ENCODE data around the gene RWDD3.

Gene RWDD3

GRCh38 chr1:95230768-95231191 lies 3.2 kb upstream of the RWDD3 start:
- Histone ChIP-seq H3K4me2 (ENCODE audit: low read depth, low read length, poor library complexity, severe bottlenecking) (no peak overlapping the region), H3K9ac (ENCODE audit: low read length) (no peak overlapping the region), H3K9me2 (replicated peaks; ENCODE audit: insufficient read depth, low read length) (no peaks in the 10 kb centered on the region), H3F3A (ENCODE audit: insufficient read depth) (no peaks in the 10 kb centered on the region), H3K27ac (ENCODE audit: low read depth, low read length) (no peak overlapping the region), H3K9me3 (ENCODE audit: insufficient read depth, low read length) (no peaks in the 10 kb centered on the region), H3K27me3 (ENCODE audit: low read length) (no peaks in the 10 kb centered on the region), H4K20me1 (ENCODE audit: low read depth, low read length) (no peaks in the 10 kb centered on the region), H2AFZ (ENCODE audit: low read depth, low read length, severe bottlenecking) (no peak overlapping the region), H3K4me3 (ENCODE audit: insufficient read depth, low read length, poor library complexity, severe bottlenecking) (no peak overlapping the region), H3K36me3 (ENCODE audit: low read length) (no peaks in the 10 kb centered on the region), H3K79me2 (ENCODE audit: insufficient read depth, low read length) (0 out of 2 replicates have a peak, but pooled peaks cover 4% of the 10 kb centered on the region)
- TF ChIP-seq CTCF (IDR thresholded peaks at IDR 0.05; ENCODE audit: insufficient read depth, low read length, poor library complexity, severe bottlenecking), result no peak
- TF ChIP-seq EZH2phosphoT487 (conservative IDR thresholded peaks at IDR 0.05; ENCODE audit: low read length), result no peak

GRCh38 chr1:95232646-95233318 lies 1.2 kb upstream of the RWDD3 start:
- H3K9me3 ChIP-seq (ENCODE audit: insufficient read depth, low read length), result no peaks in the 10 kb centered on the region
- no peak overlapping the region for H3K9ac ChIP-seq (ENCODE audit: low read length)
- no peaks in the 10 kb centered on the region for H4K20me1 ChIP-seq (ENCODE audit: low read depth, low read length)
- no peaks in the 10 kb centered on the region for H3K36me3 ChIP-seq (ENCODE audit: low read length)
- H3K27me3 ChIP-seq (ENCODE audit: low read length), result no peaks in the 10 kb centered on the region
- no peaks in the 10 kb centered on the region for H3F3A ChIP-seq (ENCODE audit: insufficient read depth)
- H3K79me2 ChIP-seq (ENCODE audit: insufficient read depth, low read length), result 0 out of 2 replicates have a peak, but pooled peaks cover 4% of the 10 kb centered on the region
- peak overlapping the region; percentile 100 for H2AFZ ChIP-seq (ENCODE audit: low read depth, low read length, severe bottlenecking)
- no peak overlapping the region for H3K27ac ChIP-seq (ENCODE audit: low read depth, low read length)
- TF ChIP-seq EZH2phosphoT487 (conservative IDR thresholded peaks at IDR 0.05; ENCODE audit: low read length), result no peak
- no peak for TF ChIP-seq CTCF (IDR thresholded peaks at IDR 0.05; ENCODE audit: insufficient read depth, low read length, poor library complexity, severe bottlenecking)
- H3K4me3 ChIP-seq (ENCODE audit: insufficient read depth, low read length, poor library complexity, severe bottlenecking), result no peak overlapping the region
- H3K9me2 ChIP-seq (replicated peaks; ENCODE audit: insufficient read depth, low read length), result no peaks in the 10 kb centered on the region
- H3K4me2 ChIP-seq (ENCODE audit: low read depth, low read length, poor library complexity, severe bottlenecking), result peak overlapping the region; percentile 83

- Histone ChIP-seq H3K9me3 (ENCODE audit: insufficient read depth, low read length) (no peaks in the 10 kb centered on the region), H2AFZ (ENCODE audit: low read depth, low read length, severe bottlenecking) (peak overlapping the region; percentile 100), H3K27ac (ENCODE audit: low read depth, low read length) (no peak overlapping the region), H4K20me1 (ENCODE audit: low read depth, low read length) (no peaks in the 10 kb centered on the region), H3K9me2 (replicated peaks; ENCODE audit: insufficient read depth, low read length) (no peaks in the 10 kb centered on the region), H3F3A (ENCODE audit: insufficient read depth) (no peaks in the 10 kb centered on the region), H3K4me3 (ENCODE audit: insufficient read depth, low read length, poor library complexity, severe bottlenecking) (peak overlapping the region; percentile 61), H3K4me2 (ENCODE audit: low read depth, low read length, poor library complexity, severe bottlenecking) (peak overlapping the region; percentile 83), H3K36me3 (ENCODE audit: low read length) (no peaks in the 10 kb centered on the region), H3K79me2 (ENCODE audit: insufficient read depth, low read length) (0 out of 2 replicates have a peak, but pooled peaks cover 4% of the 10 kb centered on the region), H3K27me3 (ENCODE audit: low read length) (no peaks in the 10 kb centered on the region), H3K9ac (ENCODE audit: low read length) (peak overlapping the region; percentile 71)
- TF ChIP-seq CTCF (IDR thresholded peaks at IDR 0.05; ENCODE audit: insufficient read depth, low read length, poor library complexity, severe bottlenecking), result no peak
- TF ChIP-seq EZH2phosphoT487 (conservative IDR thresholded peaks at IDR 0.05; ENCODE audit: low read length), result no peak
Observed at GRCh38 chr1:95233319-95233736, 682 bp upstream of the RWDD3 start.

Measured in SU-DHL-6 (cell line).